GM18520 (cell line): ENCODE data around the gene TMEM175.

Source experiments
- ATAC-seq: cut with Tn5 transposase; IDR thresholded peaks from one replicate; pipeline ENCODE4 v1.9.1; 2021; ENCODE audit not compliant: unreplicated experiment

The TMEM175 gene, protein sequence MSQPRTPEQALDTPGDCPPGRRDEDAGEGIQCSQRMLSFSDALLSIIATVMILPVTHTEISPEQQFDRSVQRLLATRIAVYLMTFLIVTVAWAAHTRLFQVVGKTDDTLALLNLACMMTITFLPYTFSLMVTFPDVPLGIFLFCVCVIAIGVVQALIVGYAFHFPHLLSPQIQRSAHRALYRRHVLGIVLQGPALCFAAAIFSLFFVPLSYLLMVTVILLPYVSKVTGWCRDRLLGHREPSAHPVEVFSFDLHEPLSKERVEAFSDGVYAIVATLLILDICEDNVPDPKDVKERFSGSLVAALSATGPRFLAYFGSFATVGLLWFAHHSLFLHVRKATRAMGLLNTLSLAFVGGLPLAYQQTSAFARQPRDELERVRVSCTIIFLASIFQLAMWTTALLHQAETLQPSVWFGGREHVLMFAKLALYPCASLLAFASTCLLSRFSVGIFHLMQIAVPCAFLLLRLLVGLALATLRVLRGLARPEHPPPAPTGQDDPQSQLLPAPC

DNA sequence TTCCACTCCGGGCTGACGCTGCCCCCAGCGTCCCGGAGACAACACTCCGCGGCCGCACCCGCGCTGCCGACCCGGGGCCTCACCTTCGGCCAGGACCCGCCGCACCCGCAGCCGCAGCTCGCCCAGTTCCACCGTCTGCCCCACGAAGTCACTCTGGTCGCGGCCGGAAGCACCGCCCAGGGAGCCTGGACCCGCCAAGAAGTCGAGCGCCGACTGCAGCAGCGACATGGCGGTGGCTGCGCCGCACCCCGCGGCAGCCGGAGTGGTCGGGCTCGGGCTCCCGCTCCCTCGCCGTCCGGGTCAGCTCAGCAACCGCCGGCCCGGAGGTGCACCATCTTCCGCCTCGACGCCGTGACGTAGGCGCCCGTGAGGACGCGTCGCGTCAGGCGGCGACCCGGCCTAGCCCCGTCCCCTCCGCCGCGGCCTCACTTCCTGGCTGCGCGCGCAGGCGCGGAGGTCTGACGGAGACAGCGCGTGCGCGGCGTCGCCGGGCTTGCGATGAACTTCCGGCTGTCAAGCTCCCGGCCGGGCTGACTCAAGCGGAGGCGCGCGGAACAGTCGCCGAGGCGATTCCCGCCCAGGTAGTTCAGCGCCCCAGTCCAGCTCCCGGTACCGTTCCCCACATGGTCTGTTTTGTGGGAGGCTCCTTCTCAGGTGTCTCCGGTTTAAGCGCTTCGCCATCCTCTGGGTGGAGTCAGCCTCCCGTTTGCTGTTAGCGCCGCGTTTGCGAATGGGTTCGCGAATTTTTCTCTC lies at the start of gene TMEM175, which contains the start of gene GAK:
Gene TMEM175, plus strand, starts transcription at position 501 of the 753 bp plus-strand sequence. CDS start 15,280 bp downstream, outside the sequence.
Gene GAK, minus strand, starts transcription at position 357 of the 753 bp plus-strand sequence. Its CDS starts 129 bp downstream, at position 228.
- ATAC-seq: peak; percentile 92

DNA sequence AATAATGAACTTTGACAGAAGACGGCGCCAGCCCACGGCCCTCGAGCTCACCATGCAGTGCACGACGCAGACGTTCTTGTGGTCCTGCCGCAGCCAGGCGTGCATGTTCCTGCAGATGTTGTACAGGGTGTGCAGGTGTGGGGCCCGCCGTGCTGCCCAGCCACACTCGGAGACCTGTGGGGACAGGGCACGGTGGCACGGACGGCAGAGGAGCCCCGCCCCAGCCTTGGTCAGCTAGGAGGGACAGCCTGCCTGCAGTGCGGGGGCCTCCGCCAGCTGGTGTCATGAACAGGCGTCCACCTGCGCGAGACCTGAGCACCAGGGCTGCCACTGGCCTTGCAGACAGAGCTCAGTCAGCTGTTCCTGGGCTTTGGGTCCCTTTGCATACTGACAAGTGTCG lies 49.6 kb upstream of the TMEM175 start:
- no peak for ATAC-seq

DNA sequence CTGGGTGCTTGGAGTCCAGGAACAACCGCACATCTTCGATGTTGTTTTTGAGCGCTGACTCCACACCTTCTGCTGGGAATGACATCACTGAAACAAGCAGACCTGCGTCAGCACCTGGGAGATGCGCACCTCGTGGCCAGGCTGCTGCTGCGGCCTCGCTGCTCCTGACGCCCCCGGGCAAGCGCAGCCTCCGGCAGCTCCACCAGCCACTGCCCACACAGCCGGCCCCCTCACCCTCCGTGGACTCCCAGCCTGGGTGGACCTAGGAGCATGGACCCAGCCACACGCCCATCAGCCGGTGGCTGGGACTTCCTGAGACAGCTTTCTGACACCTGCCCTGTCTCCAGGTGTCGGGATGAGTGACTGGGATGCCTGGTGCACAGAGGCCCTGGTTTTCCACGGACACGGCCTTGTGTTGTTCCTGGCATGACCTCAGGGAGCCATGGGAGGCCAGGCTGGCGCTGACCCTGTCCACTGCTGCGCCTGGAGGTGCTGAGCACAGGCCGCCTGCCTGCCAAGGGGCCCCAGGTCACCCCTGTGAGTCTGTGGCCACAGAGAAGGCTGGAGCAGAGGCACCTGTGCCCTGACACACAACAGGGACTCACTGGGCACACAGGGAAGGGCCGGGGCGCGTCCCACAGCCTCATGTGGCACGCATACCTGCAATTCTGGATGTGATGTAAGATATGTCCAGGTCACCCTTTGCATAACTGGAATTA lies 48.7 kb upstream of the TMEM175 start:
- no peak for ATAC-seq

GRCh38 chr4:884259-884658 lies 48.0 kb upstream of the TMEM175 start:
- ATAC-seq: no peak

GRCh38 chr4:884896-885295 lies 47.4 kb upstream of the TMEM175 start:
- no peak for ATAC-seq

- ATAC-seq: no peak
Observed at GRCh38 chr4:885353-885752, 46.9 kb upstream of the TMEM175 start.

DNA sequence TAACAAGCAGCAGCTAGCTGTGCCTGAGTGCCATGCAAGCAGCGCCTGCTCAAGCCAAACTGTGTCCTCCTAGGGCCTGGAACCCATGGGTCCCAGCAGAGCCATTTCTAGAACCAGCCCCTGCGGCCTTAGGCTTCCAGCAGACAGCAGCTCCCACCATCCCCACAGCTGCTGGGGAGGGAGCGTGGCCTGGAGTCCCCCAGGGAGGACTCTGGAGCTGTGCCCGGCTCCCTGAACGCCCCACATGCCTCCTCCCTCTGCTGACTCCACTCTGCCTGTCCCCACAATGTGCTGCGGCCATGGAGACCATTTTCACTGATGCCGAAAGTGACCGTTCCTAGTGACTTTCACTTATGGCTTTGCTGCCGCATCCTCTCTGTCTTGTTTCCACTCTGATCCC lies 46.0 kb upstream of the TMEM175 start:
- no peak for ATAC-seq

DNA sequence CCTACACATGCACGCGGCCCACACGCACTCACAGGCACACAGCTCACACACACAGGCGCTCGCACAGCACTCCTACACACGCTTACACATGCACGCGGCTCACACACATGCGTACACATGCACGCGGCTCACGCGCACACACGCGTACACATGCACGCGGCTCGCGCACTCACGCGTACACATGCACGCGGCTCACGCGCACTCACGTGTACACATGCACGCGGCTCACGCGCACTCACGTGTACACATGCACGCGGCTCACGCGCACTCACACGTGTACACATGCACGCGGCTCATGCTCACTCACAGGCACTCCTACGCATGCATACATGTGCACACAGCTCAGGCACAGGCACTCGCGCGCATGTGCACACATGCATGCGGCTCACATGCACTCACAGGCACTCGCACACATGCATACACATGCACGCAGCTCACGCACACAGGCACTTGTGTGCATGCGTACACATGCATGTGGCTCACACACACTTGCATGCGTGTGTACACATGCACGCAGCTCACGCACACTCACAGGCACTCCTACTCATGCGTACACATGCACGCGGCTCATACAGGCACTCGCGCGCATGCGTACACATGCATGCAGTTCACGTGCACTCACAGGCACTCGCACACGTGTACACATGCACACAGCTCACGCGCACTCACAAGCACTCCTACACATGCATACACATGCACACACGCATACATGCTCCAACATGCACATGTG lies 45.1 kb upstream of the TMEM175 start:
- no peak for ATAC-seq

GRCh38 chr4:888029-888428 lies 44.2 kb upstream of the TMEM175 start:
- no peak for ATAC-seq

DNA sequence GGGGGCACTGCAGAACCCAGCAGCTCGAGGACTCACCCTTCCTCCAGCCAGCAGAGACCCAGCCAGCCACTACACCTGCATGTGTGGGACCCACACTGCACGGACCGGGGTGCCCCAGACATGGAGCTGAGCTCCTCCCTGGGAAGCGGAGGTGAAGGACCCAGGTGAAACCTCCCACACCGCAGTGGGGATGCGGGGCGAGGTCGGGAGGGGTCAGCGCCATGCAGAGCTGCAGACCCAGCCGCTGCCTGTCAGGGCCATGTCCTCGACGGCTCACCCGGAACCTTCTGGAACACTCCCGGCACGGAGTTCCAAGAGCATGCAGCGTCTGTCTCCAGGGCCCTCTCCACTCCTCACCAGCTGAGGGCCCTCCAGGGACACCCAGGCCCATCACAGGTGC lies 42.7 kb upstream of the TMEM175 start:
- no peak for ATAC-seq

- no peak for ATAC-seq
Observed at GRCh38 chr4:890036-890695, 42.1 kb upstream of the TMEM175 start.

GRCh38 chr4:891747-892146 lies 40.5 kb upstream of the TMEM175 start:
- ATAC-seq: no peak

DNA sequence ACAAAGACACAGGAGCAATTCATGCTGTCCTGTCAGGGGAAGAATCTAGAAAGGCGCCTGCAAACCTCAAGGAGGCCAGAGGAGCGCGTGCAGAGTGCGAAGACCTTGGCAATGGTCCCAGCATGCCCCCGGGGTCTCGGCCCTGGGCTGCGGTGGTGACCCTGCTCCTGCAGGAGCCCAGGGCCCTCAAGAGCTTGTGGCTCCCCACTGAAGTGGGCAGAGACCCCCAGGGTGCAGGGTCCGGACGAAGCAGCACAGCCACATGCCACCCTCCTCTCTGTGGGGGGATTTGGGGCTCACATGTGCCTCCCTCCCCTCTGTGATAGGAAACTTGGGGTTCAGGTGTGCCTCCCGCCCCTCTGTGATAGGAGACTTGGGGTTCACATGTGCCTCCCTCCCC lies 39.5 kb upstream of the TMEM175 start:
- no peak for ATAC-seq

DNA sequence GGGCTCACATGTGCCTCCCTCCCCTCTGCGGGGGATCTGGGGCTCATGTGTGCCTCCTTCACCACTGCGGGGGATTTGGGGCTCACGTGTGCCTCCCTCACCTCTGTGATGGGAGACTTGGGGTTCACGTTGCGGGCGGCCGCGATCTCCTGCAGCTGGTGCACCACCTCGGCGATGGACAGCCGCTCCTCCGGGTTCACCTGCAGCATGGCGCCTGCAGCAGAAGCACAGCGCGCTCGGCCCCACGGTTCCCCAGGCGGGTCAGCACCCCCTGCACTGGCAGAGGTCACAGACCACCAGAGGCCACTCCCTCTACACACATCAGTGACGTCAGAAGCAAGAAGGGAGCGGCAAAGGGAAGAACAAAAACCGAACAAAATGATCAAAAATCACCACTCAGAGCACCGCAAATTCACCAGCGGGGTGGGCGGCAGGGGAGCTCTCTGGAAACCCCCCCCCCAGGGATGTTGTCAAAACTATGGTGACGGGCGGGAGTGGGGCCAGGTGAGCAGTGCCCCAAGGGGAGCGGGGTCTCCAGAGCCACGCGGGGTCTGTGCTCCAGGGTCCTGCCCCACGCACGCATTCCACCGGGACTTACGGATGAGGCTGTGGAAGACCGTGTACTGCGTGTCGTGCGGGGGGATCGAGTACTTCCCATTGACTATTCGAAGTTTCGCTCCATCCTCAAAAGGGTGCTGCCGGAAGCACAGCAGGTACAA lies 38.8 kb upstream of the TMEM175 start:
- no peak for ATAC-seq

DNA sequence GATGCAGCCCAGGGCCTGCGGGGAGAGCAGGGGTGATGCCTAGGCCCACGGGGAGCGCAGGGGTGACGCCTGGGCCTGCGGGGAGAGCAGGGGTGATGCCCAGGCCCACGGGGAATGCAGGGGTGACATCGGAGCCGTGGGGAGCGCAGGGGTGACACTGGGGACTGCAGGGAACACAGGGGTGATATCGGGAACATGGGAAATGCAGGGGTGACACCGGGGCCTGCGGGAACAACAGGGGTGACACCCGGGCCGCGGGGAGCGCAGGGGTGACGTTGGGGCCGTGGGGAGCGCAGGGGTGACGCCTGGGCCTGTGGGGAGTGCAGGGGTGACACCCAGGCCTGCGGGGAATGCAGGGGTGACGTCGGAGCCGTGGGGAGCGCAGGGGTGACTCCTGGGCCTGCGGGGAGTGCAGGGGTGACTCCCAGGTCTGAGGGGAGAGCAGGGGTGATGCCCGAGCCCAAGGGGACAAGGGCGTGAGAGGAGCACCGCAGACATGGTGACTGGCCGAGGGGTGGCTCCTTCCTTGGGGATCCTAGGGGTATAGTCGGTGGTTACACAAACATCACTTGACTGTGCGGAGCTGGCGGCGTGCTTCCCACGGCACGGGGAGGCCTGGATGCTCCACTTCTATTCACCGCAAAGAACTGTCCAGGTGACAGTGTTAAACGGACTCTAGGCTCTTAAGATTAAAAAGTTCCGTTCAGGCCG lies 38.1 kb upstream of the TMEM175 start:
- no peak for ATAC-seq

DNA sequence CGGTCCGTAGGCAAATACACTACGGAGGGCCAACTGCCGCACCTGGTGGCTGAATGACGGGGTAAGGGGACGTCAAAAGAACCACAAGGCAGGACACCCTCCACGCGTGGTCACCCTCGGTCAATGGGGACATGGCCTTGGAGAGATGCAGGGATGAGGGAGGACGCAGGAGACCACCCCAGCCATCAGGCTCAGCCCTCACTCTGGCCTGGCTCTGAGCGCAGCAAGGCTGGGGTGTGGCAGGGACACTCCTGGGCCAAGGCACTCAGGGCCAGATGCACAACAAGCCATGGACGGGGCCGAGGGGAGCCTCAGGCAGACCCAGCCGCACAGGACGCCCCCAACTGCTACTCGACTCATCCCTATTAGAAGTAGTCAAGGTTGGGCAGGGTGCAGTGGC lies 36.7 kb upstream of the TMEM175 start:
- ATAC-seq: no peak

DNA sequence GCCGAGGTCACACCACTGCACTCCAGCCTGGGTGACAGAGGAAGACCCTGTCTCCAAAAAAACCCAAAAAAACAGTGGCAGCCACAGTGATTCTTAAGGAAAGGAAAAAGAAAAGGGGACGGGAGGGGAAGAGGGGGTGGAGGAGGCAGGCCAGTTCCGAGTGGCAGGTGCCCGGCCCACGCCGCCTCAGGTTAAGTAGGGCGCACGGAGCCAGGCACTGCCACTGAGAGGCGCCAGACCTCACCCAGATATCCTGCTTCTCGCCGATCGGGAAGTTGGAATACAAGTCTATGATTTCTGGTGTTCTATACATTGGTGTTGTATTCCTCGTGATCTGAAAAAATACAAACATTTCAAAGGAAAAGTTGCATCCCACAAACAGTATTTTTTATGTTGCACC lies 36.0 kb upstream of the TMEM175 start:
- no peak for ATAC-seq

- no peak for ATAC-seq
Observed at GRCh38 chr4:896630-897029, 35.6 kb upstream of the TMEM175 start.

DNA sequence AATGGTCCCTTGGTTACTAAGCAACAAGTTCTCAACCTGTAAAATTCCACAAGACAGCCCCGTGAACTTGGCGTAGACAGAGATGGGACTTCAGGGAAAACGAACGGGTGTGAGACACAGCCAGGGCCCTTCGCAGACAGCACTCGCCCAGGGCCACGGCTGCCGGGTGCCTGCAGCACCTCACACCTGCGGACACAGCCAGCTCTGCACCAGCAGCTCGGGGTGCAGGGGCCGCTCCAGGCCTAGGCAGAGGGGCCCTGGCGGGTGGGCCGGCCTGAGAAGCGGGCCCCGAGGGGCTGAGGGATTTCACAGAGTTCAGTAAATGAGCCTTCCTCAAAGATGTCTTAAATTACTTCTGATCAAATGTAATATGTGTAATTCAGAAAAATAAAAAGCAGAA lies 34.1 kb upstream of the TMEM175 start:
- no peak for ATAC-seq
